Right cardiac atrium (tissue), 5 donors: ENCODE measurements around the gene CDK13. TPM values are rescaled to one million over a fixed set of nuclear protein-coding genes. Genes with fewer than 3 reads are reported as not detected.

Experiments
- ATAC-seq, 2 donors: fragments of 200-7000 bp; cut with Tn5 transposase; one replicate each; pipeline versions ENCODE4 v1.8.0 to v1.9.1; 2020; ENCODE audit warnings: moderate library complexity in 2 of 2, mild to moderate bottlenecking in 1 of 2
- DNase-seq, 3 donors: peaks; one replicate each; pipeline ENCODE4 v3.0.0-alpha.2; 2020
- H3K27ac ChIP-seq: one replicate; pipeline ENCODE4 v1.5.1; 2013; ENCODE audit warnings: mild to moderate bottlenecking, low read length, control low read depth, moderate library complexity
- H3K27me3 ChIP-seq: one replicate; pipeline ENCODE4 v1.6.1; 2013; ENCODE audit not compliant: control insufficient read depth, insufficient read depth
- H3K4me1 ChIP-seq: one replicate; pipeline ENCODE4 v1.6.1; 2013; ENCODE audit warnings: low read length; ENCODE audit not compliant: control insufficient read depth, insufficient read depth
- H3K4me3 ChIP-seq: one replicate; pipeline ENCODE4 v1.5.1; 2013; ENCODE audit warnings: low read length, control low read depth
- H3K9me3 ChIP-seq: one replicate; pipeline ENCODE4 v1.6.1; 2013; ENCODE audit warnings: low read length; ENCODE audit not compliant: control insufficient read depth
- WGBS: extraction: QIAGEN DNeasy Blood & Tissue Kit; methylation state at CpG from one replicate; pipeline ENCODE4 v1.1.7; 2013; 5-methylcytosine and 5-hydroxymethylcytosine counted together
- intact Hi-C, 4 donors: fragments of 100-400 bp; cut with DNase I; formaldehyde crosslinking; loops; one replicate each; pipeline versions ENCODE4 v1.11.0 to v1.14.0; 2022 to 2023
- polyA plus RNA-seq: library from polyadenylated mRNA; stranded (reverse); fragments of 200-250 nt; gene quantifications from one replicate; pipeline ENCODE4 v1.2.3, GENCODE V29; 2013
- total RNA-seq, 4 donors: library from RNA; stranded (reverse); fragmentation: NEBNext Ultra II Directional; extraction: Animal tissue kit (Norgen Biotek cat#: 25700); gene quantifications; one replicate each; pipeline ENCODE4 v1.2.1, GENCODE V29; 2021
- donor health status: healthy with polysubstance abuse.
- donor health status: DM: no; HTN: yes; CAD: no.
- donor health status: DM: no; HTN: no; CAD: no.
- donor health status: DM: no; HTN: yes; CAD: no; lungs with severe emphysema.
- donor health status: DM: yes; HTN: yes; CAD: no.

CDK13 gene
- total and polyA plus RNA-seq, 5 donors: 15.7 to 32.1 (median 29.1) TPM

GRCh38 chr7:39922580-39922979 lies 27.5 kb upstream of the CDK13 start:
- H3K4me3 ChIP-seq: no peak overlapping the region
- H3K9me3 ChIP-seq: no peaks in the 10 kb centered on the region
- no peak for ATAC-seq
- H3K27me3 ChIP-seq: no peaks in the 10 kb centered on the region
- H3K27ac ChIP-seq: no peak overlapping the region
- DNase-seq: no peak
- intact Hi-C loops: no loop called here
- 89% methylated on average over 3 of the region's 3 CpGs for WGBS
- no peaks in the 10 kb centered on the region for H3K4me1 ChIP-seq

DNA sequence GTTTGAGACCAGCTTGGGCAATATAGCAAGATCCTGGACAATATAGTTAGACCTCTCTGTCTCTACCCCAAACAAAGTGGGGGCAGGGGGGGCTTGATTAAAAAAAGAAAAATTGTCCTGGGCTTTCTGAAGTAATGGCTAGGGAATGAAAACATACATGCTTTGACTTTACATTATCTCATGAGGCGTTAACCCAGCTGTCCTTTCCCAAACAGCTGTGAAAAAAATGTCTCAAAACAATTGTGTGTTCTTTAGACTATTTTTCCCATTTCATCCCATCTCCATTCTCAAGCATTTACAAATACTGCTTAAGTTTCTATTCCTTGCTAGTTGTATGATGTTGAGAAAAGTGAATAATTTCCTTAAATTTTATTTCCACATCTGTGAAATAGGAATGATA lies 27.0 kb upstream of the CDK13 start:
- Histone ChIP-seq H3K27me3 (no peaks in the 10 kb centered on the region), H3K4me3 (no peak overlapping the region), H3K27ac (no peak overlapping the region), H3K4me1 (no peaks in the 10 kb centered on the region), H3K9me3 (no peaks in the 10 kb centered on the region)
- intact Hi-C loops: no loop called here
- ATAC-seq (no peak), DNase-seq (no peak)
- WGBS: 59% methylated on average over 1 of the region's 1 CpG

DNA sequence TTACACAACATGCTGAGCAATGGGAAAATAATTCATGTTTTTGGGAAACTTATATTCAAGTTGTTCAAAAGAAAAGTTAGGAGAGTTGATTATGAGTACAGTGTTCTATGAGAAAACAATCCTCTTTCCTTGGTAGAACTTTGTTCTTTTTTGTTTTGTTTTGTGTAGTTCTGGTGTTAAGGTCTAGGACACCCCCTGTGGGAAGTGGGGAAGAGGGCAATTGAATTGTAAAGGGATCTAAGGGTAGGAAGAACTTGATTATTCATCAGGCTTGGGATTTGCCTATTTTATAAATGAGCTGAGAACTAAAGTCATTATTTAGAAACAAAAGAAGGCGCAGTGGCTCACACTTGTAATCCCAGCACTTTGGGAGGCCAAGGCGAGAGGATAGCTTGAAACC lies 25.9 kb upstream of the CDK13 start:
- ATAC-seq: no peak
- no peaks in the 10 kb centered on the region for H3K27me3 ChIP-seq
- intact Hi-C loops: no loop called here
- H3K9me3 ChIP-seq: no peaks in the 10 kb centered on the region
- DNase-seq: no peak
- H3K27ac ChIP-seq: no peak overlapping the region
- WGBS: 94% methylated on average over 2 of the region's 2 CpGs
- no peaks in the 10 kb centered on the region for H3K4me1 ChIP-seq
- no peak overlapping the region for H3K4me3 ChIP-seq

DNA sequence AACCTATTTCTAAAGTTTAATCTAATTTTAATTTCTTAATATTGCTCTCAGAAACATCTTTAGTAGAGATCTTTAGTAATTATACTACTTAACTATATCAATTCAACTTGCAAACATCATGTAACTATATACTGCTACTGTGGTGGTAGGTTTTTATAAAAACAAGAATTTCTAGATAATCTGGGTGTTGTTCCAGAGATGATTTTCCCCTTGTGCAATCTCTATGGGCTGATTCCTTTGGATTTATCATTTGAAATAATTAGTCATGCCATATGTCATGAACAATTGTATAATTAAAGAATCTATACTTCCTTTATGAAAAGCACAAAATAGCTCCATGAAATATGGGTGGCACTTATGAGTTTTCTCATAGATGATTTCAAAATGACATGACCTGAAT lies 23.9 kb upstream of the CDK13 start:
- Histone ChIP-seq H3K9me3 (no peaks in the 10 kb centered on the region), H3K27ac (no peak overlapping the region), H3K27me3 (no peaks in the 10 kb centered on the region), H3K4me1 (no peaks in the 10 kb centered on the region), H3K4me3 (no peak overlapping the region)
- DNase-seq: no peak
- intact Hi-C loops: no loop called here
- no peak for ATAC-seq

- no peak for ATAC-seq
- no peaks in the 10 kb centered on the region for H3K27me3 ChIP-seq
- intact Hi-C loops: no loop called here
- H3K9me3 ChIP-seq: no peaks in the 10 kb centered on the region
- H3K27ac ChIP-seq: no peak overlapping the region
- H3K4me1 ChIP-seq: no peaks in the 10 kb centered on the region
- 96% methylated on average over 7 of the region's 7 CpGs for WGBS
- DNase-seq: no peak
- no peak overlapping the region for H3K4me3 ChIP-seq
Observed at GRCh38 chr7:39927018-39927417, 23.0 kb upstream of the CDK13 start.

- intact Hi-C loops: no loop called here
- DNase-seq (no peak), ATAC-seq (no peak)
- Histone ChIP-seq H3K27me3 (no peaks in the 10 kb centered on the region), H3K4me3 (no peak overlapping the region), H3K9me3 (no peaks in the 10 kb centered on the region), H3K27ac (no peak overlapping the region), H3K4me1 (no peaks in the 10 kb centered on the region)
- WGBS: 96% methylated on average over 1 of the region's 1 CpG
Observed at GRCh38 chr7:39934132-39934531, 15.9 kb upstream of the CDK13 start.

GRCh38 chr7:39936761-39937160 lies 13.3 kb upstream of the CDK13 start:
- H3K27me3 ChIP-seq: no peaks in the 10 kb centered on the region
- DNase-seq (no peak), ATAC-seq (no peak)
- 81% methylated on average over 3 of the region's 3 CpGs for WGBS
- no peaks in the 10 kb centered on the region for H3K4me1 ChIP-seq
- H3K27ac ChIP-seq: no peak overlapping the region
- no peak overlapping the region for H3K4me3 ChIP-seq
- intact Hi-C loops: no loop called here
- H3K9me3 ChIP-seq: no peaks in the 10 kb centered on the region

GRCh38 chr7:39937366-39938153 lies 12.5 kb upstream of the CDK13 start:
- no peaks in the 10 kb centered on the region for H3K9me3 ChIP-seq
- DNase-seq (no peak), ATAC-seq (no peak)
- no peak overlapping the region for H3K27ac ChIP-seq
- intact Hi-C loops: no loop called here
- WGBS: 91% methylated on average over 2 of the region's 2 CpGs
- H3K27me3 ChIP-seq: no peaks in the 10 kb centered on the region
- no peak overlapping the region for H3K4me3 ChIP-seq
- no peaks in the 10 kb centered on the region for H3K4me1 ChIP-seq

DNA sequence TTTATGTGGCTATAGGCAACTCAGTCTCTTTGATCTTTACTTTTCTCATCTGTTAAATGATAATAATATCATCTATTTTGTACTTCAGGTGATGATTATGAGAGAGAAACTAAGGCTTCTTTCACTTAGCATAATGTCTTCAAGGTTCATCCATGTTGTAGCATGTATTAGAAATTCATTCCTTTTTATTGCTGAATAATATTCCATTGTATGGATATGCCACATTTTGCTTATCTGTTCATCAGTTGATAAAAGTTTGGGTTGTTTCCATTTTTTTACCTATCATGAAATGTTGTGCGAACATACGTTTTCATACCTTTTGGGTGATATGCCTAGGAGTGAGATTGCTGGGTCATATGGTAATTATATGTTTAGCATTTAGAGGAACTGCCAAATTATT lies 7.2 kb upstream of the CDK13 start:
- DNase-seq (no peak), ATAC-seq (no peak)
- intact Hi-C loops: no loop called here
- Histone ChIP-seq H3K4me1 (no peaks in the 10 kb centered on the region), H3K9me3 (no peaks in the 10 kb centered on the region), H3K4me3 (no peak overlapping the region), H3K27ac (no peak overlapping the region), H3K27me3 (no peaks in the 10 kb centered on the region)
- WGBS: 95% methylated on average over 2 of the region's 2 CpGs

DNA sequence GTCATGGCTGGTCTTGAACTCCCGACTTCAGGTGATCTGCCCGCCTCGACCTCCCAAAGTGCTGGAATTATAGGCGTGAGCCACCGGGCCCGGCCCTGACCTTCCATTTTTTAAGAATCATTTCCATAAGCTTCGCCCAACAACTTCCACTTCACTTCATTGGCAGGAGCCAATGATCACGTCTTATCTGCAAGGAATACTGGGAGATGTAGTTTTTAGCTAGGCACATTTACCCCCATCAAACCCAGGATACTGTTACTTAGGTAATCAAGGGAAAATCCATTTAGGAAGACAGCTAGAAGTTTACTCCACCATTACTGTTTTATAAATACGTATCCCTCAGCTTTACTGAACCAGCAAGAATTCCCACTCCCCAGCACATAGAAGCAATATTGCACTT lies 3.4 kb upstream of the CDK13 start:
- no peak overlapping the region for H3K27ac ChIP-seq
- intact Hi-C loops: loop anchor here in 1 of 4 donors (5.0 kb wide), 1 partner anchor 114 kb away; no protein-coding TSS in a partner anchor
- no peaks in the 10 kb centered on the region for H3K27me3 ChIP-seq
- no peak for ATAC-seq
- H3K4me3 ChIP-seq: no peak overlapping the region
- no peaks in the 10 kb centered on the region for H3K9me3 ChIP-seq
- no peak for DNase-seq
- no peaks in the 10 kb centered on the region for H3K4me1 ChIP-seq
- 82% methylated on average over 9 of the region's 9 CpGs for WGBS

DNA sequence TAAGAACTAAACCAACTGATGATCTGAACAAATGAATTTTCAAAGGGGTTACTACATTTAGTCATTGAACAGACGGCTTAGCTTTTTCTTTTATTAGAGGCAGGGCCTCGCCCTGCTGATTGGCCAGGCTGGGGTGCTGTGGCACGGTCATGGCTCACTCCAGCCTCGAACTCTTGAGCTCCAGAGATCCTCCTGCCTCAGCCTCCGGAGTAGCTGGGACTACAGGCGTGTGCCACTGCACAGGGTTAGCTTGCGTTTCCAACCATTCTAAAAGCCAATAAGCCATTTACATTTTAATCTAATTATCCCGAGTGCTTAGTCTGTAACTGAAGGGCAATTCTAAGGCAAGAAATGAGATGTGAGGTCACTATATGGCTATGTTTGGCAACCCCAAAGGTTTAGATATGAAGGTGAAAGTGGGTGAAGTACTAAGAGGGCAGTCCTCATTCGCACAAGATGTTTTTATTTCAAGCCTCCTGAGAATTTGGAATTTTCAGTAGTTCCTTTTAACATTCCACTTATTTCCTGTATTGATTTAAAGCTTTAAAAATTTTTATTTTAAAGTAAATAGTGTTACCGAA lies 1.6 kb upstream of the CDK13 start:
- peak overlapping the region; percentile 99 for H3K27ac ChIP-seq
- DNase-seq (peak in 2 of 3 donors; percentile 14 to 52), ATAC-seq (no peak)
- intact Hi-C loops: loop anchor here in 1 of 4 donors (5.0 kb wide), 1 partner anchor 116 kb away; no protein-coding TSS in a partner anchor
- H3K9me3 ChIP-seq: no peaks in the 10 kb centered on the region
- no peaks in the 10 kb centered on the region for H3K27me3 ChIP-seq
- peak overlapping the region; percentile 70 for H3K4me3 ChIP-seq
- no peaks in the 10 kb centered on the region for H3K4me1 ChIP-seq
- 53% methylated on average over 10 of the region's 10 CpGs for WGBS
